K562 (cell line): Measurements from ENCODE around the gene PPP1R14C. TPM values are rescaled to one million over a fixed set of nuclear protein-coding genes. Genes with fewer than 3 reads are reported as not detected.

Experiments used
- CCNT2 ChIP-seq: IDR thresholded peaks from 2 replicates; pipeline ENCODE4 v1.6.1; 2011; ENCODE audit warnings: borderline replicate concordance, low read depth, mild to moderate bottlenecking, moderate library complexity, mixed read lengths, low read length; ENCODE audit not compliant: insufficient read length; ENCODE audit errors: extremely low read depth
- CXXC5 ChIP-seq: fragments of 250-450 bp; sonication (Bioruptor Pico); IDR thresholded peaks from 2 replicates; pipeline ENCODE4 v1.8.0; 2022; ENCODE audit warnings: inconsistent platforms, mild to moderate bottlenecking, moderate library complexity
- DMBX1 ChIP-seq: fragments of 250-450 bp; sonication (Bioruptor Pico); IDR thresholded peaks from 2 replicates; pipeline ENCODE4 v1.8.0; 2022; ENCODE audit warnings: inconsistent platforms, mild to moderate bottlenecking, moderate library complexity, borderline replicate concordance
- DPF2 ChIP-seq: fragments of 450-650 bp; IDR thresholded peaks from 2 replicates; pipeline ENCODE4 v1.6.1; 2016
- HLTF ChIP-seq: fragments of 450-650 bp; IDR thresholded peaks from 2 replicates; pipeline ENCODE4 v1.6.1; 2016
- PCBP2 ChIP-seq: fragments of 200-400 bp; formaldehyde crosslinking; IDR thresholded peaks from 2 replicates; pipeline ENCODE4 v1.6.1; 2018; ENCODE audit warnings: low read length, low read depth, mild to moderate bottlenecking, moderate library complexity; ENCODE audit not compliant: poor library complexity, severe bottlenecking
- PHB ChIP-seq: fragments of 250-450 bp; sonication (Bioruptor Pico); IDR thresholded peaks from 2 replicates; pipeline ENCODE4 v1.5.0; 2021
- SMAD3 ChIP-seq: fragments of 450-650 bp; formaldehyde crosslinking; conservative IDR thresholded peaks from 2 replicates; pipeline ENCODE4 v1.4.0; 2020; ENCODE audit warnings: mild to moderate bottlenecking
- SMC3 ChIP-seq: conservative IDR thresholded peaks from 2 replicates; pipeline ENCODE4 v1.6.1; 2011; ENCODE audit warnings: low read depth, low read length, improper control_type of control experiment; ENCODE audit not compliant: insufficient read depth
- U2AF1 ChIP-seq: fragments of 200-400 bp; formaldehyde crosslinking; optimal IDR thresholded peaks from 2 replicates; pipeline ENCODE3; 2017; ENCODE audit warnings: mild to moderate bottlenecking, low read depth, low read length, moderate library complexity
- WHSC1 ChIP-seq: IDR thresholded peaks from one replicate; pipeline ENCODE4 v1.6.1; 2012; ENCODE audit warnings: low read length, control low read depth, inconsistent platforms
- XRCC3 ChIP-seq: fragments of 450-650 bp; IDR thresholded peaks from 2 replicates; pipeline ENCODE4 v1.6.1; 2017; ENCODE audit warnings: mild to moderate bottlenecking, moderate library complexity
- ZNF143 ChIP-seq: sonication (generic); formaldehyde crosslinking; IDR thresholded peaks from 2 replicates; pipeline ENCODE4 v1.9.0; 2022; ENCODE audit warnings: mild to moderate bottlenecking, missing genetic modification reagents
- ZNF165 ChIP-seq: fragments of 250-450 bp; sonication (Bioruptor Pico); IDR thresholded peaks from 2 replicates; pipeline ENCODE4 v1.4.0; 2020; ENCODE audit warnings: borderline replicate concordance
- ZNF408 ChIP-seq: fragments of 250-450 bp; sonication (Bioruptor Pico); IDR thresholded peaks from 2 replicates; pipeline ENCODE4 v1.4.0; 2020; ENCODE audit warnings: low read depth, mild to moderate bottlenecking, moderate library complexity
- polyA plus RNA-seq, 8 experiments: library from polyadenylated mRNA; depleted of rRNA in 4 of 8; stranded (reverse) in 5 of 8; unstranded in 3 of 8; fragments of >200 nt; fragmentation: Nextera tagmentation in 2 of 8; fragmentation: Illumina TruSeq in 1 of 8; extraction: Ambion mirVana in 2 of 8; extraction: Trizol in 1 of 8; gene quantifications; 2 replicates each; pipeline versions ENCODE4 v1.2.1 to v1.2.3, GENCODE V29; 2011 to 2014; ENCODE audit warnings: inconsistent platforms in 1 of 8, missing spikeins in 1 of 8
- total RNA-seq, 7 experiments: library from RNA; depleted of rRNA in 6 of 7; stranded (reverse); fragments of >200 nt in 6 of 7; fragmentation: Illumina TruSeq in 2 of 7; extraction: Trizol in 2 of 7; gene quantifications; 2 replicates each; pipeline versions ENCODE4 v1.2.1 to v1.2.3, GENCODE V29; 2011 to 2021; ENCODE audit warnings: low replicate concordance in 1 of 7
- TF ChIP-seq, protein P1 (sequence below): fragments of 250-450 bp; sonication (Bioruptor Pico); IDR thresholded peaks from 2 replicates; pipeline ENCODE4 v1.4.0; 2020; ENCODE audit warnings: mild to moderate bottlenecking, moderate library complexity, borderline replicate concordance
- TF ChIP-seq, protein P2 (sequence below): fragments of 450-650 bp; formaldehyde crosslinking; conservative IDR thresholded peaks from 2 replicates; pipeline ENCODE4 v1.4.0; 2022; ENCODE audit warnings: mild to moderate bottlenecking, missing genetic modification characterization
- TF ChIP-seq, protein P3 (sequence below): sonication (generic); formaldehyde crosslinking; IDR thresholded peaks from 2 replicates; pipeline ENCODE4 v1.8.0; 2023; ENCODE audit warnings: mild to moderate bottlenecking, missing genetic modification reagents
- TF ChIP-seq, protein P4 (sequence below): IDR thresholded peaks from 2 replicates; pipeline ENCODE4 v1.6.1; 2016; ENCODE audit warnings: missing genetic modification characterization, missing compliant biosample characterization
- TF ChIP-seq, protein P5 (sequence below): IDR thresholded peaks from 2 replicates; pipeline ENCODE4 v1.6.1; 2014; ENCODE audit warnings: antibody characterized with exemption

The PPP1R14C gene
- total and polyA plus RNA-seq, 9 of the 15 experiments (the other 6 are each of a cell fraction or from before 2014, with no cell fraction given): 4.5 to 16.6 (median 11.9) TPM

DNA sequence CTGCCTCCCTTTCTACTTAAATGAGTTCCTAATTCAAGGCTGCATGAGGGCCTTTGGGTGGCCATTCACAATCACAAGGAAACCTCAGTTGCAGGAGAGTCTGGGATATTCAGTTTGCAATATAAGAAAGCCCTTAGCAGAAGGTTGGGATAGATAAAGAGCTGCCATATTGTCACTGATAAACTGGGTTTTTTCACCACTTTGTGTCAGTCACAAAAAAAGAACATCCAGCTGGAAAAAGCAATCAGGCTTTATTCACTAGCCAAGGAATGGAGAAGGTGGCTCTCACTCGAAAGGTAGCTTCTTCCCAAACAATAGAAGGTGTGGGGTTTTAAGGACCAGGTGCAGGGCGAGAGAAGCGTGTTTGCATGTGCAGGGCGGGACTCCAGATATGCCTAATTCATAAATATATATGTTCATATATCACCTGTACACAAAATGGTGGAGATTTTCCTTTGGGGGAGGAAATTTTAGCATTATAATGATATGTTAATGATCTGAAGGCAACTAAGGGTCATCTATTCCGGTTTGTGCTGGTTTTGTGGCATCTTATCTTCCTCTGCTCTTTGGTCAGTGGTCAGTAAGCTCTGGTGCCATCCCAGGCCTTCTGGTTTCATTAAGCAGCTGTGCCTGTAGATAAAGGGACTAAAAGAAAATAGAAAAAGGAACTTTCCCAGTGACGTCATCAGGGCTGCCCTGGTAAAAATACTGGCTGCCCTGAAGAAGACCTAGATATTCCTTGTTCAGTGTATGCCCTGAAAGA lies 128.8 kb downstream of the PPP1R14C start (continued):
- TF ChIP-seq, protein P1, sequence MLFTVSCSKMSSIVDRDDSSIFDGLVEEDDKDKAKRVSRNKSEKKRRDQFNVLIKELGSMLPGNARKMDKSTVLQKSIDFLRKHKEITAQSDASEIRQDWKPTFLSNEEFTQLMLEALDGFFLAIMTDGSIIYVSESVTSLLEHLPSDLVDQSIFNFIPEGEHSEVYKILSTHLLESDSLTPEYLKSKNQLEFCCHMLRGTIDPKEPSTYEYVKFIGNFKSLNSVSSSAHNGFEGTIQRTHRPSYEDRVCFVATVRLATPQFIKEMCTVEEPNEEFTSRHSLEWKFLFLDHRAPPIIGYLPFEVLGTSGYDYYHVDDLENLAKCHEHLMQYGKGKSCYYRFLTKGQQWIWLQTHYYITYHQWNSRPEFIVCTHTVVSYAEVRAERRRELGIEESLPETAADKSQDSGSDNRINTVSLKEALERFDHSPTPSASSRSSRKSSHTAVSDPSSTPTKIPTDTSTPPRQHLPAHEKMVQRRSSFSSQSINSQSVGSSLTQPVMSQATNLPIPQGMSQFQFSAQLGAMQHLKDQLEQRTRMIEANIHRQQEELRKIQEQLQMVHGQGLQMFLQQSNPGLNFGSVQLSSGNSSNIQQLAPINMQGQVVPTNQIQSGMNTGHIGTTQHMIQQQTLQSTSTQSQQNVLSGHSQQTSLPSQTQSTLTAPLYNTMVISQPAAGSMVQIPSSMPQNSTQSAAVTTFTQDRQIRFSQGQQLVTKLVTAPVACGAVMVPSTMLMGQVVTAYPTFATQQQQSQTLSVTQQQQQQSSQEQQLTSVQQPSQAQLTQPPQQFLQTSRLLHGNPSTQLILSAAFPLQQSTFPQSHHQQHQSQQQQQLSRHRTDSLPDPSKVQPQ (CRISPR knock-in tag): peak; percentile 67; the same call in 1 of the 2 replicates
- TF ChIP-seq WHSC1 (no peak), PHB (CRISPR knock-in tag) (no peak), U2AF1 (no peak), XRCC3 (no peak), DPF2 (peak; percentile 96), SMAD3 (CRISPR knock-in tag) (peak; percentile 47), ZNF408 (CRISPR knock-in tag) (no peak), DMBX1 (CRISPR knock-in tag) (peak; percentile 77), CCNT2 (peak; percentile 96), PCBP2 (no peak), CXXC5 (peak; percentile 54), ZNF143 (no peak), ZNF165 (CRISPR knock-in tag) (no peak), SMC3 (no peak), HLTF (0 out of 2 replicates have a peak, but pooled peaks have one; percentile 7)
- TF ChIP-seq, protein P2, sequence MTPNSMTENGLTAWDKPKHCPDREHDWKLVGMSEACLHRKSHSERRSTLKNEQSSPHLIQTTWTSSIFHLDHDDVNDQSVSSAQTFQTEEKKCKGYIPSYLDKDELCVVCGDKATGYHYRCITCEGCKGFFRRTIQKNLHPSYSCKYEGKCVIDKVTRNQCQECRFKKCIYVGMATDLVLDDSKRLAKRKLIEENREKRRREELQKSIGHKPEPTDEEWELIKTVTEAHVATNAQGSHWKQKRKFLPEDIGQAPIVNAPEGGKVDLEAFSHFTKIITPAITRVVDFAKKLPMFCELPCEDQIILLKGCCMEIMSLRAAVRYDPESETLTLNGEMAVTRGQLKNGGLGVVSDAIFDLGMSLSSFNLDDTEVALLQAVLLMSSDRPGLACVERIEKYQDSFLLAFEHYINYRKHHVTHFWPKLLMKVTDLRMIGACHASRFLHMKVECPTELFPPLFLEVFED (CRISPR knock-in tag): 0 out of 2 replicates have a peak, but pooled peaks have one; percentile 68
- TF ChIP-seq, protein P3, sequence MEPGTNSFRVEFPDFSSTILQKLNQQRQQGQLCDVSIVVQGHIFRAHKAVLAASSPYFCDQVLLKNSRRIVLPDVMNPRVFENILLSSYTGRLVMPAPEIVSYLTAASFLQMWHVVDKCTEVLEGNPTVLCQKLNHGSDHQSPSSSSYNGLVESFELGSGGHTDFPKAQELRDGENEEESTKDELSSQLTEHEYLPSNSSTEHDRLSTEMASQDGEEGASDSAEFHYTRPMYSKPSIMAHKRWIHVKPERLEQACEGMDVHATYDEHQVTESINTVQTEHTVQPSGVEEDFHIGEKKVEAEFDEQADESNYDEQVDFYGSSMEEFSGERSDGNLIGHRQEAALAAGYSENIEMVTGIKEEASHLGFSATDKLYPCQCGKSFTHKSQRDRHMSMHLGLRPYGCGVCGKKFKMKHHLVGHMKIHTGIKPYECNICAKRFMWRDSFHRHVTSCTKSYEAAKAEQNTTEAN (CRISPR knock-in tag): no peak
- TF ChIP-seq, protein P4, sequence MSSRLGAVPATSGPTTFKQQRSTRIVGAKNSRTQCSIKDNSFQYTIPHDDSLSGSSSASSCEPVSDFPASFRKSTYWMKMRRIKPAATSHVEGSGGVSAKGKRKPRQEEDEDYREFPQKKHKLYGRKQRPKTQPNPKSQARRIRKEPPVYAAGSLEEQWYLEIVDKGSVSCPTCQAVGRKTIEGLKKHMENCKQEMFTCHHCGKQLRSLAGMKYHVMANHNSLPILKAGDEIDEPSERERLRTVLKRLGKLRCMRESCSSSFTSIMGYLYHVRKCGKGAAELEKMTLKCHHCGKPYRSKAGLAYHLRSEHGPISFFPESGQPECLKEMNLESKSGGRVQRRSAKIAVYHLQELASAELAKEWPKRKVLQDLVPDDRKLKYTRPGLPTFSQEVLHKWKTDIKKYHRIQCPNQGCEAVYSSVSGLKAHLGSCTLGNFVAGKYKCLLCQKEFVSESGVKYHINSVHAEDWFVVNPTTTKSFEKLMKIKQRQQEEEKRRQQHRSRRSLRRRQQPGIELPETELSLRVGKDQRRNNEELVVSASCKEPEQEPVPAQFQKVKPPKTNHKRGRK (tag): no peak
- TF ChIP-seq, protein P5, sequence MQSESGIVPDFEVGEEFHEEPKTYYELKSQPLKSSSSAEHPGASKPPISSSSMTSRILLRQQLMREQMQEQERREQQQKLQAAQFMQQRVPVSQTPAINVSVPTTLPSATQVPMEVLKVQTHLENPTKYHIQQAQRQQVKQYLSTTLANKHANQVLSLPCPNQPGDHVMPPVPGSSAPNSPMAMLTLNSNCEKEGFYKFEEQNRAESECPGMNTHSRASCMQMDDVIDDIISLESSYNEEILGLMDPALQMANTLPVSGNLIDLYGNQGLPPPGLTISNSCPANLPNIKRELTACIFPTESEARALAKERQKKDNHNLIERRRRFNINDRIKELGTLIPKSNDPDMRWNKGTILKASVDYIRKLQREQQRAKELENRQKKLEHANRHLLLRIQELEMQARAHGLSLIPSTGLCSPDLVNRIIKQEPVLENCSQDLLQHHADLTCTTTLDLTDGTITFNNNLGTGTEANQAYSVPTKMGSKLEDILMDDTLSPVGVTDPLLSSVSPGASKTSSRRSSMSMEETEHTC: peak; percentile 25; the same call in 1 of the 2 replicates
